ENCODE results near the gene FYB1. TPM values are rescaled to one million over a fixed set of nuclear protein-coding genes. Genes with fewer than 3 reads are reported as not detected.
A peak's percentile ranks its signal among the peaks of the same experiment; 100 is the strongest.

The FYB1 gene
- total RNA-seq, 1 experiment from 2014 or later: not detected

DNA sequence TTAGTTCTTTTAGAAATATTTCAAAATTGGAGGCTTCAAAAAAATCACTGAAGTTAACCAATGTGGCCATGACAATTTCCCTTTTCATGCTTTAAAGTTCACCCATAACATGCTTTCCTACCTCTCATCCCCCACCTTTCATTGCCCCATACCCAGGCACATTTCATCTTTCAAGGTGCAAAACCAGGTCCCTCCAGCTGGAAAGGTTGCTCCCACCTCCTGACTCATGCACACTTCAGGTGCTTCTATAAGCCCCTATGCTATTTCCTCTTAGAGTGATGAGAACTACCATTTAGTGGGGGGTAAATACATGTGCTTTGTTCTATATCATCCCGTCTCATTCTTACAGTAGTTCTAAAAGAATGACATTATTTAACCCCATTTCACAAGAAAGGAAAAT lies 15.4 kb downstream of the FYB1 start:
- DNase-seq (ENCODE audit: low read depth): no peak

DNA sequence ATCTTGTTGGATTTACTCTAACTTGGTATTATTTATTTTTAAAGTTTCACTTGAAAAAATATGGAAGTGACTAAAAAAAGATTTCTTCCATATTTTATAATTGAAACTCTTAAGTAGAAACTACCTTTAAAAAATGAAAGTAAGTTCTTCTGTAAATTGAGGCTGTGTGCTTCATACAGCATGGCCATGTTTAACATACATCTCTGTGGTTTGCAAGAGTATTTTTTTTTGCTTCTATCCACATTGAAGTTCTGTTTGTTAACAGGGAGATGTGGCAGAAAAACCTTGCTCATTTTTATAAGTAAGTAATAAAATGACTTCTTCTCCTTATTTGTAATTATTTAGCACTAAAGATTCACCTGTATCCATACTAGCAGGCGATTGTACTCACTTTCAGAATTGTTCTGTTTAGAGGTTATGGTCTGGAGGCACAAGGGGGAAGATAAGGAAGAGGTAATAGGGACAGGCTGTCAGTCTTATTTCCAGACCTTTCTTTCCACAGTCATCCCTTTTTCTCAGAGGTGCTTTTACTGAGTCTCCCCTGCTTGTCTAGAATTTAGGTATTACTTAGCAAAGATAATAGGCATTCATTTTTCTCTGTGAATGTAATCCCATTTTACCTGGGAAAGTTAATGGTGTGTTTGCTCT lies 16.0 kb downstream of the FYB1 start:
- DNase-seq (ENCODE audit: low read depth): no peak

DNA sequence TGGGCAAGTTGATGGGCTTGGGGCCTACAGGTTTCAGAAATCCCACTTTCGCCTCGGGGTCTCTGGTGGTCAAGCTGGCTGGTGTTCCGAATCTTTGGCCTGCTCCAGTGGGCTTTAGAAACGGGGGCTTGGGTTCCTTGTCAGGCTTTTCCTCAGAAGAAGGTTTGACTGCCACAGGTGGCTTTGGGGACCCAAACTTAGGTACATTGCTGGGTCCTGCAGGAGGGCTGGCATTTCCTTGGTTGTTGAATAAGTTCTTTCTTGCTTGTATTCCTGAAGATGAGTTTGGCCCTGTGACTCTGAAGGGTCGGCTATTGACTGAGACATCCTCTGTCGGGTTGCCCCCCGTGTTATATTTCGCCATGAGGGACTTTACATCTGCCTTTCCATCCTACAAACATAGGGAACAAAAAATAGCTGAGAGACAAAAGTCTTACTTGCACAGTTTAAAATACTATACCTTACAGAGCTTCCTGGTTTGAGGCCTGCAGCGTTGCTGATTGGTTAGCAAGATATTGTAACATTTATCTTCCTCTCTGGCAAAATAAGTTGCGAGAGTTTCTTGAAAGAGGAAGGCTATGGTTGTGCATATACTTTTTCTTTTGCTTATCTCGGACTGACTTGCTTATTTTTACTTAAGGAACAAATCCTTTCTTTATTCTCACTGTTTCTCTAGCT lies 16.6 kb downstream of the FYB1 start:
- no peak for DNase-seq (ENCODE audit: low read depth)

- DNase-seq (ENCODE audit: low read depth): no peak
Measured at GRCh38 chr5:39201781-39202596, 17.4 kb downstream of the FYB1 start.

GRCh38 chr5:39201160-39201780 lies 18.1 kb downstream of the FYB1 start:
- DNase-seq (ENCODE audit: low read depth): no peak

DNA sequence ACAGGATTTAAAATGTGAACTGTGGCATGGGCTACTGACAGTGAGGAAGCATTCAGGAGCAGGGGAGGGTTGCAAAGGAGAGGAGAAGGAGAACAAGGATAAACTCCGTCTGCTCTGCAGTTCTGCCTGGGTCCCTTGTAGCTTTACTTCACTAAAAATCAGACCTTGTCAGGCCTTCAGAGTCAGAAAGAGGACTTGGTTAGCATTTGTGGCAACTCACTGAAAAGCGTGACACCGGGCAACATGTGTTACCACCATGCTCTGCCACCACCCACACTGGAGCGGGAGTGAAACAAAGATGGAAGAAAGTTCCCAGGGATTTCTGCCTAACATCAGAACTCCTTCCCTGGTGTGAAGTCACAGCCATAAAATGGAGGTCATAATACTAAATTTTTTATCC lies 19.3 kb downstream of the FYB1 start:
- no peak for DNase-seq (ENCODE audit: low read depth)

DNA sequence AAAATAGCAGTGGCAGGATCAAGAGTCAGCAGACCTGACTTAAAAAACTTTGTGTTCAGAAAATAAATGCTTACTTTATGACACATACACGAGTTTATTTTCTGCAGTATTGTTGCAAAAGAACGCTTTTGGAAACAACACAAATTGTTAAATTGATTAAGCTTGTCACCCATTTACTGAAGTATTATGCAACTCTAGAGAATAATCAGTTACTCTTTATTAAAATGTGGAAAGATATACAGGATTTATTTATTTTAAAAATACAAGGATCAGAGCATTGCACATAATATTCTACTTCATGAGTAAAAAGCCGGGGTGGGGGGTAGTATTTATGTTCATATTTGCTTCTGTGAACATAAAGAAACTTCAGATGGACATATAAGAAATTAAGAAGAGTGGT lies 20.0 kb downstream of the FYB1 start:
- no peak for DNase-seq (ENCODE audit: low read depth)

DNA sequence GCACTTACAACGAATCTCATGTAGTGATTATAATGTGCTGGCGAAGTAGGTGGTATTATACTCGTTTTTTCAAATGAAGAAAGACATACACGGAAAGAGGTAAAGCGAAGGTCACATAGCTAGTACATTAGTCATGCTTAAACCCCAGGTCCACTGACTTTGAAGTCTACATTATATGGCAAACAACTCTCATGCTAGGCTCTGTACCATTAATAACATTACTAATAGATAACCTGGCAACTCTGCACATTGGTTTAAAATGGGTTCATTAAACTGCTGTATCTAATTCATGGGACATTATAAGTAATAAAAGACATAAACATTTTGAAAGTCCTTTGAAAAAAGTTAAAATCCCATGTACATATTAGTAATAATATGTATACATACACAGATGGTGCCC lies 21.2 kb downstream of the FYB1 start:
- DNase-seq (ENCODE audit: low read depth): peak; percentile 43

DNA sequence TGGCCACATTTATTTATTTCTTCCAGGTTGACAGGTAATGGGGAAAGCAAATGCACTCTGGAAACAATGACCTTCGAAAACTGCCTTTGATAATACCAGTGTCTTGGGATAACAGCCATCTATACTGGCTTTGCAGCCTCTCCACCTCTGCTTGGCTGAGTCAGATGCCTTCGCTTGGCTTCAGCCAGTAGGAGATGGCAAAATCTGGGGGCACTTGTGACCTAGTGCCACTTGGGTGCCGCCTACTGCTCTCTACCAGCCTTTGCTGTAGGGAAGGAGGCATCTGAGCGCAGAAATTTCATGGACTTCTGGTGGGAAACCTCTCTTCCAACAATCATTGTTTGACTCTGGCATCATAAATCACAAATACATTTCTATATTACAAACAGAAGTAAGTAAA lies 21.8 kb downstream of the FYB1 start:
- DNase-seq (ENCODE audit: low read depth): peak; percentile 15

GRCh38 chr5:39195198-39195826 lies 24.1 kb downstream of the FYB1 start:
- DNase-seq (ENCODE audit: low read depth): no peak

DNA sequence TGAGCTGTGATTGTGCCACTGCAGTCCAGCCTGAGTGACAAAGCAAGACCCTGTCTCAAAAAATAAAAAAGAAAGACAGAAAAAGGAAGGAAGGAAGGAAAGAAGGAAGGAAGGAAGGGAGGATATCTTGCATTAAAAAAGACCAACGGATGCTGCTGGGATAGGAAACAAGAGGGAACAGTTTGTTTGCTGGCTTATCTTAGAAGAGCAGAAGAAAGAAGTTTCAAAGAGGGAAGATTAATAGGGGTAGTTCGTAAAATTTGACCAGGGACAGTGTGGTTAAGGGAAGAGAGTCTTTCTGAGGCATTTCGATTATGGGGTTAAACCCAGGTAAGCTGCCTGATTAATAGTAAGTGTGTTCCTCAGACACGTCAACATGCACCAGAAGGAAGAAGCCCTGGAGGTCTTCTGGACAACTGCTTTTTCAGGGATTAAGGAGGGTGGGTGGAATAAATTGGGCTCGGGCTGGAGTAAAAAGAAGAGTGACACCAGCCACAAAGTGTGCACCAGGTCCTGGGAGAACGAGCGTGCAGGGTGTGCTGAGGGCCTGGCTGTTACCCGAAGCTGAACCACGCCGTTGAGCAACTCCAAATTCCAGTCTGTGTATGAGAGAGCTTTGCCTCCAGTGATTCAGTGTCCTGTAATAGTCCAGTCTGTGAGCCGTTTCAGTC lies 24.8 kb downstream of the FYB1 start:
- peak; percentile 40 for DNase-seq (ENCODE audit: low read depth)

DNA sequence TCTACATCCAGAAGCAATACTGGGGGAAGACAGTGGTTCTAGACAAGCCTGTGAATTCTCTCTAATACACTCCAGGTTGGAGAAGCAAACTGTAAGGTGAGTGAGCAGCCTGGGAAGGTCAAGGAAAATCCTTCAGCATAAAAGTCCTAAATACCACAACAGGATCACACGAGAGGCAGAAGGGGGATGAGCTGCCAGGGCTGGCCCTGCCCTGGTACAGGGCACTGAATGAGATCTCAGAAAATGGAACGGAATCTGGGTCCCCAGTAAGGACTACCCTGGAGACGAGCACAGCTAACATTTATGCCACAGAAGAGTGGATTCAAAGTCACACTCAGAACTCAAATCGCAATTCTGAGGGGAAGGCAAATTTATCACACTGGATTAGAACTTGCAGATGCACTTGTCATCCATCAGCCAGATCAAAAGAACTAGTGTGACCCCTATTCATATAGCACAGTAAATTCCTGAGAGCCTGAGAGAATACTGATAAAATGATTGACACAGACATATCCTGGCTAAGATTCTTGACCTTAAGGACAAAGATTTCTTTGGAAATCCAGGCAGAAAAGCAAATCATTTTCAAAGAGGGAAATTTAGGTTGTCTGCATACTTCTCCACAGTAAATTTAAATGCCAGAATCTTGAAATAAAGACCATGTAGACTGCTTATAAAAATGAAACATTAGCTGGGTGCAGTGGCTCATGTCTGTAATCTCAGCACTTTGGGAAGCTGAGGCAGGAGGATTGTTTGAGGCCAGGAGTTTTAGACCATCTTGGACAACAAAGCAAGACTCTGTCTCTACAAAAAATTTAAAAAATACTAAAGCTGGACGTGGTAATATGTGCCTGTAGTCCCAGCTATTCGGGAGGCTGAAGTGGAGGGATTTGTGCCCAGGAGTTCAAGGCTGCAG lies 25.6 kb downstream of the FYB1 start:
- no peak for DNase-seq (ENCODE audit: low read depth)

GRCh38 chr5:39192450-39193160 lies 26.8 kb downstream of the FYB1 start:
- DNase-seq (ENCODE audit: low read depth): no peak

DNA sequence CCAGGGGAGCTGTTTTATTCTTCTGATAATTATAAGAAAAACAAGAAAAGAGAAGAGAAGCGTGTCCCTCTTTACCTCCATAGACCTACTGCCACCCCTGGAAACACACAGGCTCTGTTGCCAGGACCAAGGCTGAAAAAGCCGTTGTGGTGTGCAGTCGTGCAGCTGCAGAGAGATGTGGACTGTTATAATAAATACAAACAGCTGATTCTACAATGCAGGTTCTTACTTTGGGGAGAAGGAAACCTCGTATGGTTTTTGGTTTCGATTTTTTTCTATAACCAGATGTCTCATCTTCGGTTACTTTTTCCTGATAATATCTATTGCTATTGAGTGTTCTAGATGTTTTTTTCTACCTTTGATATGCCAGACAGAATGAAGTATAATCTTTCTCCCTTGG lies 28.1 kb downstream of the FYB1 start:
- no peak for DNase-seq (ENCODE audit: low read depth)

DNA sequence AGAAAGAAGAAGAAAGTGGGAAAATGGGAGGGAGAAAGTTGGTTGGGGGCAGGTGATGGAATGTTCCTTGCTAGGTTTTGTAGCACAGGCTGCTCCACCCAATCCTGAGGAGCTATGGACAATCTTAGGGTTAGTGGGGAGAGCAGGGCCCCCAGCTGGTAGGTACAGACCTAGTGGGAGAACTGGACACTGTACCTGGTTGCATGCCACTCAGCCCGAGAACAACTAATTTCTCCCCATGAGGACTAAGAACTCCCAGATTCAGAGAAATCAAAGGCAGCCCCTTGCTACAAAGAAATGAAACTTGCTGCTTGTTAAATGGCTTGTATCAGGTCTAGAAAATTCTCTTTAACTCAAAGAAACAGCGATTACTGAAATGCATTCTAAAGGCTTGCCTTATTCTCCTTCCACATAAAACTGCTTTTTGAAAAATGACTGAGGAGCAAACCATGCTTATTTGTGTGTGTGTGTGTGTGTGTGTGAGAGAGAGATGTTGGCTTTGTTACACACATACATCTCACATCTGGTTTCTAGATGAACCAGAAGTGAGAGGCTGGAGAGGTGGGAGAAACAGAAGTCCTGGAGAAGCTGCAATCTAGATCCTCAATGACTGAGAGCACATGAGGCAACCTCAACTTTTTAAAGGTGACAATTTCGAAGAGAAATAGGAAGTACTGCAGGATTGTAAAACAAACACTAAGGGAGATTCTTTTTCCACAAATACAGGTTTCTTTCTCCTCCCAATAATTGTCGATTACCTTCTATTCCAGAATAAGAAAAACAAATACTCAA lies 28.9 kb downstream of the FYB1 start:
- no peak for DNase-seq (ENCODE audit: low read depth)

- no peak for DNase-seq (ENCODE audit: low read depth)
Measured at GRCh38 chr5:39189292-39189955, 29.9 kb downstream of the FYB1 start.

DNA sequence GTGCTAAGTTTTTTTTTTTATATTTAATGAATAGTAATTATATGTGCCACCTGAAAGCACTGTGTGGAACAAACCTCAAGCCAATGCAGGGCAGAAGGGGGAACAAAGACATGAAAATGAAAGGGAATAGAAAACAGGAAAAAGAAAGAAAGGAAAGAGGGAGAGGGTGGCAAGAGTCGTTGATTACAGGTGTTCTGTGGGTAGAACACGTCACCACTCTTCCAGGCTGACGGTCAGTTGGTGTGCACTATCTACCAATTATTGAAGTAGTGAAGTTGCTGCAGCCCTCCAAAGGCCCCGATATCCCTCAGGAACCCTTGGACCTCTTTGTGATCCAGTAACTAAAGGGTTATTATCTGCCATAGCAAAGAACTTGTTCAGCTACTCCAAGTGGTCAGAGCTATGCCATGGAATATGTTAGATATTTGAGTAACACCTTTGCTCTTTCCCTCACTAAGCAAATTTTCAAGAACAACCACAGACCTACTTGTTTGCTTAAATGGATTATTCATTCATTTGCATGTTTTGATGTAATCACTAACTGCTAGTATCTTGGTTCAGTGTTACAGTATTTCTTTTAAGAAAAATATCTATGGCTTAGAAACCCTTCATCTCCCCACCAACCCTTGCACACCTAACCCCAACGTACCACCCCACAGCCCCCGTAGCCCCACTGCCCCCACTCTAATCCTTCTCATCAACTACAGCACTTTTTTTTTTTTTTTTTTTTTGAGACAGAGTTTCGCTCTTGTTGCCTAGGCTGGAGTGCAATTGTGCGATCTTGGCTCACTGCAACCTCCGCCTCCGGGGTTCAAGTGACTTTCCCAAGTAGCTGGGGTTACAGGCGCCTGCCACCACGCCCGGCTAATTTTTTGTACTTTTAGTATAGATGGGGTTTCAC lies 31.3 kb downstream of the FYB1 start:
- no peak for DNase-seq (ENCODE audit: low read depth)
